HL-60/S4 treated with phorbol 12-myristate 13-acetate at 8.2 ng/mL for 4 days and 3 days (cell line): Measurements from ENCODE around the gene MRPS34.

Experiments used
- in situ Hi-C: fragments of 300-500 bp; cut with MboI; formaldehyde crosslinking; loops from 2 replicates; pipeline ENCODE4 v1.15.0; 2022; ENCODE audit warnings: low sequenced_read_pairs

MRPS34 gene

GRCh38 chr16:1794908-1795666 lies 22.2 kb upstream of the MRPS34 start:
- in situ Hi-C loops = no loop called here

- in situ Hi-C loops = no loop called here
These were observed 21.4 kb upstream of the MRPS34 start for GRCh38 chr16:1794221-1794871.

DNA sequence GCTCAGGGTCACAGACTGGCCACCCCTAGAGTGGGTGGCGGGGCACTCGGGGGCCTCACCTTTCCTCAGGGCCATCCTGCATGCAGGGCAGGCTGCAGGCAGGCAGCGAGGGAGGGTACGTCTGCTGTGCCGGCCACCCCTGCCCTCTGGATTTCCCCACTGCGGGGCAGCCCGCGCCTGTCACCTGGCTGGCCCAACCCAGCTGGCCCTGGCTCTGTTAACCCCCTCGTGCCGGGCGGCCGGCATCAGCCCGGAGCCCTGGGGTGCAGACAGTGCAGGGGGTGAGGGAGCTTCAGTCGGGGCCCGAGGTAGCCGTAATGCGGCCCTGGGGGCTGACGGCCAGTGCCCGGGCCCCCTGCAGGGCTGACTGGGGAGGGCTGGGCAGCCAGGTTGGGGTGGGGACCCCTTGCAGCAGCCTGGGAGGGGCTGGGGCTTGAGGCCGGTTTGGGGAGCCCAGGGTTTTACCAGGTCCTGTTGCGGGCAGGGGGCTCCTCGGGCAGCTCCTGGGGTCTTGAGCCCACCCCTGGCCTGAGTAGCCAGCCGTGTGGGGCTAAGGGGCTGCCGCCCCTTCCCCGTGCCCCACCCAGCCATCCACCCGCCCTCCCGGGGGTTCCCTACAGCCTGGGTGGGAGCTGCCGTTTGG lies 20.8 kb upstream of the MRPS34 start, which contains the start of gene IGFALS:
TSS of gene IGFALS (minus strand) at position 128 of the 643 bp plus-strand sequence. CDS start at position 75, 53 bp downstream.
- in situ Hi-C loops = no loop called here

GRCh38 chr16:1792836-1793577 lies 20.1 kb upstream of the MRPS34 start:
- in situ Hi-C loops = no loop called here

DNA sequence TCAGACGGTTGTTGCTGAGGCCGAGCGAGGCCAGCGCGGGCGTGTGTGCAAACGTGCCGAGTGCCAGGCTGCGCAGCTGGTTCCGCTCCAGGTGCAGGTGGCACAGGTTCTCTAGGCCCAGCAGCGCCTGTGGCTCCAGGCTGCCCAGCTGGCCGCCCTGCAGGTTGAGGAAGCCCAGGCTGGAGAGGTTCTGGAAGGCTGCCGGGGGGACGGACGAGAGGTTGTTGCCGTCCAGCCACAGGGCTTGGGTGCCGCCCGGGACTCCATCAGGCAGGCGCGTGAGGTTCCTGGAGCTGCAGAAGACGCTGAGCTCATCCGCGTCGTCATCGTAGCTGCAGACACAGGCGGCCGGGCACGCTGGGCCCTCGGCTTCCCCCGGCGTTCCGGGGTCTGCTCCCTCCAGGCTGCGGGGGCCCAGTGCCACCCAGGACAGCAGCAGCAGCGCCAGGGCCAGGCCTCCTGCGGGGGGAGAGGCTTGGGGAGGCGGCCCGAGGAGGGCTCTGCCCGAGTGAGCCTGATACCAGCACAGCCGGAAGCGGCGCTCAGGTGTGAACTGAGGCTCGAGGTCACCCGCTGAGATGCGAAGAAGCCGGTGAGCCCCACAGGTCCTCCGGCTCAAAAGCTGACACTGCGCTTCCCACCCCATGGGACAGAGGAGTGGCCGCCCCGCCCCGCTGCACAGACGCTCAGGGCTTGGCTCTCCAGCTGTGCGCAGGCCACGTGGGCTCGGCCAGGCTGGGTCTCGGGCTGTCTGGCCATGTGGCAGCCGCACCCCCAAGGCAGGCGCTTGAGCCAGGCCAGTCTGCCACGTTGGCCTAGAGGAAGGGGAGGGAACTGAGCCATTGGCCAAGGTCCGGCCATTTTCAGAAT lies 19.2 kb upstream of the MRPS34 start:
- in situ Hi-C loops = no loop called here

GRCh38 chr16:1791256-1791942 lies 18.5 kb upstream of the MRPS34 start:
- in situ Hi-C loops = no loop called here

GRCh38 chr16:1790611-1791255 lies 17.8 kb upstream of the MRPS34 start:
- in situ Hi-C loops = no loop called here

- in situ Hi-C loops = no loop called here
These were observed 17.3 kb upstream of the MRPS34 start for GRCh38 chr16:1790261-1790610.

DNA sequence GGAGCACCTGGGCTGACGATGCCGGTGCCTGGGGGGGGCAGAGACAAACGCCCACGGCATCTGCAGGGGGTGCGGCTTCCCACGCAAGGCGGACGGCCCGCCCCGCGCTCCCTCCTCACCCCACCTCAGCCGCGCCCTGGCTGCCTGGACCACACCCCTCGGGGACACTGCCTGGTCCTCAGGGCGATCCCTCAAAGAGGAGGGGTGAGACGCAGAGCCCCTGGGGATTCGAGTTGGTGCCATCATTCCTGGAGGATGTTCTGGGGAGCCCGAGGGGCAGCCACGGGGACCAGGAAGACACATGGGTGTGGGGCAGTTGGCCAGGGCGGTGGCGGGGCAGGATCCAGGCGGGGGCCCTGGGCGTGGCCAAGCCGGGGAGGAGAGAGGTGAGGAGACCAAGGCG lies 16.7 kb upstream of the MRPS34 start:
- in situ Hi-C loops = no loop called here

DNA sequence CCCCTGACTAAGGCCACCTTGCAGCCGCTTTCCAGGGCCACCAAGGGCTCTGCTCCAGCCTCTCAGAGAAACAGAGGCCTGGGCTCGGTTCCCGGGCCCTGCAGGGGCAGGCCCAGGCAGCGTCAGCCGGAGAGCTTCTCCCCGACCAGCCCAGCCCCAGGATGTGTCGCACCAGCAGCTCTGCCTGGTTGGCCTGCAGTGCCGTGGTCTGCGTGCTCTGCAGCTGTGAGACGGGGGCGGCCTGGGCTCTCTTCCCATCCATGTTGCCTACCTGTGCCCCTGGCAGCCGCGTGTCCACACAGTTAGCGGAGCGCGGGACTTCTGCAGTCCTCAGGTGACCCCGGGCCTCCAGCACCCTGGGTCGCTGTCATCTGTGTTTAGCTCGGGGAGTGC lies 15.8 kb upstream of the MRPS34 start:
- in situ Hi-C loops = no loop called here

DNA sequence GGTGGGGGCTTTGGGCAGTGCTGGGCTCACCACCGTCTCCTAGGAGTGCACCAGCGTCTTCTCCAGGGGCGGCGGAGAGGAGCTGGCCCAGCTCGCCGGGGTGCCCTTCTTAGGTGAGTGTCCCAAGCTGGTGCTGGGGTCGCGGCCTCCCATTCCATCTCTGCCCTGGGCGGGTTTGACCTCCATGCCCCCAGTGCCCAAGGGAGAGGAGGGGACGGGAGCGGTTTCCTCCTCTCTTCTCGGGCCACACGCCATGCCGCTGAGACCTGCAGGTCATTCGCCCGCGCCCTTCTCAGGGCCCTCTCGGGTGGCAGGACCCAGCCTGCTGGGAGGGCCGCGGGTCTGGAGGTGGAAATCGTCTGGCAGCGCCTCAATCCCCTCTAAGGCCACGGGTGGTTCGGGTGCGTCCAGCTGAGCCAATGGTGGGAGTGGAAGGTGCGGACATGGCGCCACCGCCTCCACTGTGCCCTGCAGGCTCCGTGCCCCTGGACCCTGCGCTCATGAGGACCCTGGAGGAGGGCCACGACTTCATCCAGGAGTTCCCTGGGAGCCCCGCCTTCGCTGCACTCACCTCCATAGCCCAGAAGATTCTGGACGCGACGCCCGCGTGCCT lies 15.3 kb upstream of the MRPS34 start:
- in situ Hi-C loops = no loop called here

DNA sequence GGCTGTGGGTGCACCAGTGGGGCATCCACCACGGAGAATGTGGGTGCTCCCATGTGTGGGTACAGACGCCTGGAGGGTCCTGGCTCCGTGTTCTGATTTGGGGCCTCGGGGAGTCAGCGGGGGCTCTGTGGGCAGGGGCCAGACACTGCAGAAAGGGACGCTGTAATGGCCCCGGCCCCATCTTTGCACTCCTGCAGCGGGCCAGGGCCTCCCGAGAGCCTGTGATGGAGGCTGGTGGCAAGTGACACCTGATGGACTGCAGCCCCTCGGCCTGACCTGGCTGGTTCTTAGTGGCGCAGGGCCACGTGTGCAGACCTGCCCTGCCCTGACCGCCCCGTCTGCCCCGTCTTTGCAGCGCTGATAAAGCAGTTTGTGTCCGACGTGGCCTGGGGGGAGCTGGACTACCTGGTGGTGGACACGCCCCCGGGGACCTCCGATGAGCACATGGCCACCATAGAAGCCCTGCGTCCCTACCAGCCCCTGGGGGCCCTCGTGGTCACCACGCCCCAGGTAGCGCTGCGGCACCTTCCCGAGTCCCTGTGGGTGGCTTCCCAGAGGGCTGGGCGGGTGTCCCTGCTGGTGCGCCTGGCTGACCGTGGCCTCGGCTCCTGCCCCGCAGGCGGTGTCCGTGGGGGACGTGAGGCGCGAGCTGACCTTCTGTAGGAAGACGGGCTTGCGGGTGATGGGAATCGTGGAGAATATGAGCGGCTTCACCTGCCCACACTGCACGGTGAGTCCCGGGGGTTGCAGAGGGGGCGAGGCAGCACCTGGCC lies 14.6 kb upstream of the MRPS34 start:
- in situ Hi-C loops = no loop called here

GRCh38 chr16:1787056-1787321 lies 14.1 kb upstream of the MRPS34 start:
- in situ Hi-C loops = no loop called here

- in situ Hi-C loops = no loop called here
These were observed 13.5 kb upstream of the MRPS34 start for GRCh38 chr16:1786242-1787055.

GRCh38 chr16:1785846-1786170 lies 12.9 kb upstream of the MRPS34 start:
- in situ Hi-C loops = no loop called here

DNA sequence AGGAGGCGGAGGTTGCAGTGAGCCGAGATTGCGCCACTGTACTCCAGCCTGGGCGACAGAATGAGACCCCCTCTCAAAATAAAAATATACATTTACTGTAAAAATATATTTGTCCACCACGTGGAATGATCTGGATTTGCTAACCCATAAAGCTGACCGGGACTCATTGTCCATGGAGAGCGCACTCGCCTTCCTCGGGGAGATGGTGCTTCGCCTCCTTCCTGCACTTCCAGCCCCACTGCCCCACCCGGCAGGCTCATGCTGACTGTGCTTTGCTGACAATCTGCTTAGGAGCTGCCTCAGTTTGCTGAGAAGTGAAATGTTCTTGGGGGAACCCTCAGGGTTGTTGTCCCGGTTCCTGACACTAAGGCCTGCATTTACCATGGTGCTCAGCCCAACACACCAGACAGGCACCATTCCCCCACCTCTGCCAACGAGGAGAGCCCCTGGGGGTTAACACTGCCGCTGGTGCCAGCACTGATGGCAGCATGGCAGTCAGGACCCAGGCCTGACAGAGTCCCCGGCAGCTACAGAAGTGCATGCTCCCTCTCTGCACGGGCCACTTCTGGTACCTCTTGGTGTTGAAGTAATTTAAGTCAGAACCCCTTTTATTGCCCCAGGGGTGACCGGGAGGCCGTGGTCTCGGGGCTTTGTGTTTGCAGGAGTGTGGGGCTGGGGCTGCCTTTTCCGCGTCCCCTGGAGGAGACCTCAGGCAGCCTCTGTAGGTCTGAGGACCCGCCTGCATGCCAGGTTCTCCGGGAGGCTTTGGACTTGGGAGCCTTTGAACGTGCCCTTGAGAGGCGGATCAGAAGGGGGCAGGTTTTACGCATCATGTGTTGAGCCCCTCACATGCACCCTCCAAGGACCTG lies 12.3 kb upstream of the MRPS34 start:
- in situ Hi-C loops = no loop called here
